Measurements from ENCODE around the gene PRR5L.

GRCh38 chr11:36376009-36376887 is 80.2 kb downstream of the PRR5L start:
- TF ChIP-seq CTCF (optimal IDR thresholded peaks at IDR 0.05 in 1 of 3, IDR thresholded peaks at IDR 0.05 in 1 of 3, conservative IDR thresholded peaks at IDR 0.05 in 1 of 3; ENCODE audit: extremely low read depth in 1 of 3, insufficient read depth in 2 of 3, low read length in 3 of 3) (no peak), EZH2 (IDR thresholded peaks at IDR 0.05; ENCODE audit: low read length) (no peak)
